Measurements from ENCODE around the gene GOLGA6L10. TPM values are rescaled to one million over a fixed set of nuclear protein-coding genes. Genes with fewer than 3 reads are reported as not detected.

Gene GOLGA6L10
- total RNA-seq, 1 experiment from 2014 or later, result 2.0 TPM

DNA sequence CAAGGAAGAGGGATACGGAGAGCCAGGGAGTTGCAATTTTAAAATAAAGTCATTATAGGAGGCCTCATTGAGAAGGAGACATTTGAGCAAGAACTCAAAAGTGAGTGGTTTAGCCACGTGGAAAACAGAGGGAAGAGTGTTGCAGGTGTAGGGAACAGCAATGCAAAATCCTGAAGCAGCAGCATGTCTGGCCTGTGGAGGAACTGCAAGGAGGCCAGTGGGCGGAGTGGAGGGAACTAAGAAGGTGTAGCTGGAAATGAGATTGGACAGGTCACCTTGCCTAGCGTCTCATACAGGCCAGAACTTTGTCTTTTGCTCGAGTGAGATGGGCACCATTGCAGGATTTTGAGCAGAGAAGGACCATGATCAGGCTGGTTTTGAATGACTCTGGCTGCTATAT lies 51.7 kb downstream of the GOLGA6L10 start:
- H3K4me3 Mint-ChIP-seq, result no peak overlapping the region
- no peak overlapping the region for H3K9ac ChIP-seq (ENCODE audit: extremely low read depth, insufficient read length, low read length)
- no peaks in the 10 kb centered on the region for H4K20me1 ChIP-seq (ENCODE audit: control insufficient read depth, insufficient read depth, insufficient read length)
- no peaks in the 10 kb centered on the region for H3K36me3 Mint-ChIP-seq (ENCODE audit: insufficient read depth in 1 of 3, low read depth in 3 of 3)
- H3T11ph ChIP-seq (ENCODE audit: low read length), result no peak overlapping the region
- H3K9me3 ChIP-seq (ENCODE audit: control insufficient read depth, low read depth, low read length), result no peaks in the 10 kb centered on the region
- no peak for DNase-seq
- H3K4me1 Mint-ChIP-seq, result peaks cover 10 to 13% of the 10 kb centered on the region in 2 experiments
- WGBS (ENCODE audit: extremely low coverage, insufficient read length, low lambda C conversion rate), result no CpG with 5 or more reads among the region's 5 CpGs
- H4K8ac ChIP-seq (replicated peaks; ENCODE audit: insufficient read length, low read depth, low read length), result no peak overlapping the region
- no peak overlapping the region for H2BK5ac ChIP-seq (ENCODE audit: insufficient read length, low read length)
- no peak overlapping the region for H3K27ac ChIP-seq (ENCODE audit: insufficient read length, low read depth, low read length)
- no peak overlapping the region for H3K14ac ChIP-seq (ENCODE audit: insufficient read depth, low read length)
- no peaks in the 10 kb centered on the region for H3K27me3 ChIP-seq (ENCODE audit: insufficient read depth, low read length)
- H3K27me3 Mint-ChIP-seq (ENCODE audit: low read depth), result no peaks in the 10 kb centered on the region
- H2BK12ac ChIP-seq (ENCODE audit: insufficient read length, low read depth, low read length), result no peak overlapping the region
- no peak overlapping the region for H4K5ac ChIP-seq (ENCODE audit: insufficient read length, low read depth, low read length)
- H3K56ac ChIP-seq (ENCODE audit: insufficient read length, low read depth, low read length), result no peak overlapping the region
- H3K4me1 ChIP-seq (ENCODE audit: insufficient read depth, low read length), result no peaks in the 10 kb centered on the region; the same call in 1 of the 2 replicates
- H3K27ac Mint-ChIP-seq, result no peak overlapping the region; a peak in 1 of 7 replicates
- no peaks in the 10 kb centered on the region for H3K79me2 ChIP-seq (ENCODE audit: insufficient read depth, low read length)
- no peak overlapping the region for H2AFZ ChIP-seq (ENCODE audit: low read length)
- H2BK120ac ChIP-seq (ENCODE audit: low read depth, low read length, poor library complexity, severe bottlenecking), result no peak overlapping the region
- H4K91ac ChIP-seq (ENCODE audit: insufficient read length, low read depth, low read length), result no peak overlapping the region
- no peaks in the 10 kb centered on the region for H3K23me2 ChIP-seq (ENCODE audit: insufficient read length, low read depth, low read length, poor library complexity, severe bottlenecking)
- no peak overlapping the region for H3K4me2 ChIP-seq (ENCODE audit: insufficient read depth, insufficient read length, low read length)
- no peak overlapping the region for H2BK15ac ChIP-seq (ENCODE audit: low read depth, low read length)
- no peak overlapping the region for H2AK5ac ChIP-seq (ENCODE audit: insufficient read length, low read length)
- TF ChIP-seq, protein P1, sequence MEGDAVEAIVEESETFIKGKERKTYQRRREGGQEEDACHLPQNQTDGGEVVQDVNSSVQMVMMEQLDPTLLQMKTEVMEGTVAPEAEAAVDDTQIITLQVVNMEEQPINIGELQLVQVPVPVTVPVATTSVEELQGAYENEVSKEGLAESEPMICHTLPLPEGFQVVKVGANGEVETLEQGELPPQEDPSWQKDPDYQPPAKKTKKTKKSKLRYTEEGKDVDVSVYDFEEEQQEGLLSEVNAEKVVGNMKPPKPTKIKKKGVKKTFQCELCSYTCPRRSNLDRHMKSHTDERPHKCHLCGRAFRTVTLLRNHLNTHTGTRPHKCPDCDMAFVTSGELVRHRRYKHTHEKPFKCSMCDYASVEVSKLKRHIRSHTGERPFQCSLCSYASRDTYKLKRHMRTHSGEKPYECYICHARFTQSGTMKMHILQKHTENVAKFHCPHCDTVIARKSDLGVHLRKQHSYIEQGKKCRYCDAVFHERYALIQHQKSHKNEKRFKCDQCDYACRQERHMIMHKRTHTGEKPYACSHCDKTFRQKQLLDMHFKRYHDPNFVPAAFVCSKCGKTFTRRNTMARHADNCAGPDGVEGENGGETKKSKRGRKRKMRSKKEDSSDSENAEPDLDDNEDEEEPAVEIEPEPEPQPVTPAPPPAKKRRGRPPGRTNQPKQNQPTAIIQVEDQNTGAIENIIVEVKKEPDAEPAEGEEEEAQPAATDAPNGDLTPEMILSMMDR (conservative IDR thresholded peaks at IDR 0.05), result no peak
- no peak overlapping the region for H3K4ac ChIP-seq (ENCODE audit: low read depth, low read length)
- no peak overlapping the region for H3K23ac ChIP-seq (ENCODE audit: insufficient read length, low read depth, low read length)
- no peaks in the 10 kb centered on the region; a peak in 1 of 5 replicates for H3K9me3 Mint-ChIP-seq
- no peak overlapping the region for H3K18ac ChIP-seq (ENCODE audit: insufficient read length, low read depth, low read length)
- no peak overlapping the region for H2BK20ac ChIP-seq (ENCODE audit: low read depth, low read length, poor library complexity, severe bottlenecking)
- H3K79me1 ChIP-seq (ENCODE audit: insufficient read depth, low read depth, low read length, poor library complexity, severe bottlenecking), result no peaks in the 10 kb centered on the region
